H9 (cell line): ENCODE results near the gene TRABD. TPM values are rescaled to one million over a fixed set of nuclear protein-coding genes. Genes with fewer than 3 reads are reported as not detected.

Source experiments
- DNase-seq: peaks from one replicate; pipeline ENCODE4 v3.0.0-alpha.2; 2017
- H2AFZ ChIP-seq: one replicate; pipeline ENCODE4 v1.6.1; 2013; ENCODE audit warnings: mild to moderate bottlenecking, low read length, control low read depth, moderate library complexity
- H2AK5ac ChIP-seq: 2 replicates; pipeline ENCODE4 v1.6.1; 2013; ENCODE audit warnings: low read length, control low read depth, mixed read lengths; ENCODE audit not compliant: insufficient read length
- H2BK120ac ChIP-seq: one replicate; pipeline ENCODE4 v1.6.1; 2013; ENCODE audit warnings: low read depth, mild to moderate bottlenecking, low read length, control low read depth, inconsistent platforms; ENCODE audit not compliant: poor library complexity, severe bottlenecking
- H2BK12ac ChIP-seq: 2 replicates; pipeline ENCODE4 v1.6.1; 2013; ENCODE audit warnings: low read length, control low read depth, mixed read lengths, low read depth; ENCODE audit not compliant: insufficient read length
- H2BK15ac ChIP-seq: 2 replicates; pipeline ENCODE4 v1.6.1; 2013; ENCODE audit warnings: low read depth, low read length, control low read depth
- H2BK20ac ChIP-seq: one replicate; pipeline ENCODE4 v1.6.1; 2013; ENCODE audit warnings: low read depth, mild to moderate bottlenecking, low read length, control low read depth, inconsistent platforms; ENCODE audit not compliant: poor library complexity, severe bottlenecking
- H2BK5ac ChIP-seq: 2 replicates; pipeline ENCODE4 v1.6.1; 2013; ENCODE audit warnings: low read length, control low read depth, mixed read lengths; ENCODE audit not compliant: insufficient read length
- H3K14ac ChIP-seq: 2 replicates; pipeline ENCODE4 v1.6.1; 2013; ENCODE audit warnings: low read length, control low read depth; ENCODE audit not compliant: insufficient read depth
- H3K18ac ChIP-seq: 2 replicates; pipeline ENCODE4 v1.6.1; 2013; ENCODE audit warnings: low read depth, mild to moderate bottlenecking, mixed read lengths, low read length, control low read depth; ENCODE audit not compliant: insufficient read length
- H3K23ac ChIP-seq: 2 replicates; pipeline ENCODE4 v1.6.1; 2013; ENCODE audit warnings: low read length, control low read depth, mixed read lengths, low read depth; ENCODE audit not compliant: insufficient read length
- H3K23me2 ChIP-seq: 2 replicates; pipeline ENCODE4 v1.6.1; 2013; ENCODE audit warnings: low read depth, mild to moderate bottlenecking, mixed read lengths, low read length, control low read depth; ENCODE audit not compliant: insufficient read length, poor library complexity, severe bottlenecking
- H3K27ac ChIP-seq: 2 replicates; pipeline ENCODE4 v1.5.1; 2013; ENCODE audit warnings: low read length, control low read depth, mixed read lengths, low read depth; ENCODE audit not compliant: insufficient read length
- H3K27me3 ChIP-seq: 2 replicates; pipeline ENCODE4 v1.6.1; 2013; ENCODE audit warnings: low read length, control low read depth, inconsistent platforms; ENCODE audit not compliant: insufficient read depth
- H3K4ac ChIP-seq: 2 replicates; pipeline ENCODE4 v1.6.1; 2013; ENCODE audit warnings: low read depth, mild to moderate bottlenecking, control low read depth, inconsistent platforms, low read length, moderate library complexity
- H3K4me1 ChIP-seq: 2 replicates; pipeline ENCODE4 v1.6.1; 2013; ENCODE audit warnings: low read length, control low read depth, inconsistent platforms; ENCODE audit not compliant: insufficient read depth
- H3K4me2 ChIP-seq: 2 replicates; pipeline ENCODE4 v1.6.1; 2013; ENCODE audit warnings: low read length, control low read depth, mixed read lengths; ENCODE audit not compliant: insufficient read length, insufficient read depth
- H3K56ac ChIP-seq: 2 replicates; pipeline ENCODE4 v1.6.1; 2013; ENCODE audit warnings: low read depth, mild to moderate bottlenecking, mixed read lengths, low read length, control low read depth; ENCODE audit not compliant: insufficient read length
- H3K79me1 ChIP-seq: 2 replicates; pipeline ENCODE4 v1.6.1; 2013; ENCODE audit warnings: low read depth, mild to moderate bottlenecking, moderate library complexity, low read length, control low read depth, inconsistent platforms; ENCODE audit not compliant: insufficient read depth, poor library complexity, severe bottlenecking
- H3K79me2 ChIP-seq: 2 replicates; pipeline ENCODE4 v1.6.1; 2013; ENCODE audit warnings: low read length, control low read depth, inconsistent platforms; ENCODE audit not compliant: insufficient read depth
- H3K9ac ChIP-seq: 2 replicates; pipeline ENCODE4 v1.6.1; 2013; ENCODE audit warnings: low read length, control low read depth, mixed read lengths; ENCODE audit not compliant: insufficient read length; ENCODE audit errors: extremely low read depth
- H3K9me3 ChIP-seq: one replicate; pipeline ENCODE4 v1.6.1; 2013; ENCODE audit warnings: low read depth, low read length, inconsistent platforms; ENCODE audit not compliant: control insufficient read depth
- H3T11ph ChIP-seq: one replicate; pipeline ENCODE4 v1.6.1; 2013; ENCODE audit warnings: mild to moderate bottlenecking, low read length, control low read depth, inconsistent platforms
- H4K20me1 ChIP-seq: one replicate; pipeline ENCODE4 v1.6.1; 2013; ENCODE audit not compliant: control insufficient read depth, insufficient read length, insufficient read depth
- H4K5ac ChIP-seq: 2 replicates; pipeline ENCODE4 v1.6.1; 2013; ENCODE audit warnings: low read depth, mild to moderate bottlenecking, mixed read lengths, low read length, control low read depth; ENCODE audit not compliant: insufficient read length
- H4K8ac ChIP-seq: replicated peaks from 2 replicates; pipeline ENCODE4 v1.6.1; 2013; ENCODE audit warnings: low read length, control low read depth, mixed read lengths, low read depth; ENCODE audit not compliant: insufficient read length
- H4K91ac ChIP-seq: 2 replicates; pipeline ENCODE4 v1.6.1; 2013; ENCODE audit warnings: low read depth, mild to moderate bottlenecking, moderate library complexity, mixed read lengths, low read length, control low read depth; ENCODE audit not compliant: insufficient read length
- H3K27ac Mint-ChIP-seq, 3 experiments: 2 replicates in 2 of 3; 3 replicates in 1 of 3; pipeline ENCODE4 v1.8.0; 2020 to 2021; ENCODE audit warnings: mixed read lengths in 3 of 3, mild to moderate bottlenecking in 1 of 3, moderate library complexity in 1 of 3
- H3K27me3 Mint-ChIP-seq: 2 replicates; pipeline ENCODE4 v1.8.0; 2021; ENCODE audit warnings: low read depth, mild to moderate bottlenecking, moderate library complexity, mixed read lengths
- H3K36me3 Mint-ChIP-seq, 3 experiments: 2 replicates in 2 of 3; 3 replicates in 1 of 3; pipeline ENCODE4 v1.8.0; 2020 to 2021; ENCODE audit warnings: low read depth in 3 of 3, mixed read lengths in 3 of 3; ENCODE audit not compliant: insufficient read depth in 1 of 3
- H3K4me1 Mint-ChIP-seq, 2 experiments: 2 replicates each; pipeline ENCODE4 v1.8.0; 2020; ENCODE audit warnings: mixed read lengths in 2 of 2
- H3K4me3 Mint-ChIP-seq, 2 experiments: 2 replicates in 1 of 2; 3 replicates in 1 of 2; pipeline ENCODE4 v1.8.0; 2020 to 2021; ENCODE audit warnings: mild to moderate bottlenecking in 2 of 2, mixed read lengths in 2 of 2, moderate library complexity in 1 of 2
- H3K9me3 Mint-ChIP-seq, 2 experiments: 2 replicates in 1 of 2; 3 replicates in 1 of 2; pipeline ENCODE4 v1.8.0; 2020; ENCODE audit warnings: mild to moderate bottlenecking in 2 of 2, mixed read lengths in 2 of 2, moderate library complexity in 1 of 2
- whole genome bisulfite sequencing: extraction: QIAGEN DNeasy Blood & Tissue Kit; methylation state at CpG from one replicate; pipeline ENCODE4 v1.1.7; 2013; ENCODE audit warnings: missing lambda C conversion rate, low lambda C conversion rate, mixed read lengths; ENCODE audit not compliant: insufficient read length; ENCODE audit errors: extremely low coverage; 5-methylcytosine and 5-hydroxymethylcytosine counted together
- total RNA-seq: library from RNA; stranded (reverse); gene quantifications from 2 replicates; pipeline ENCODE4 v1.2.1, GENCODE V29; 2021
- TF ChIP-seq, protein P1 (sequence below): fragments of 200-600 bp; sonication (generic); conservative IDR thresholded peaks from 3 replicates; pipeline ENCODE4 v1.8.0; 2021; ENCODE audit warnings: antibody characterized with exemption, mild to moderate bottlenecking

Gene TRABD
- total RNA-seq, 1 experiment from 2014 or later = 47.8 TPM

DNA sequence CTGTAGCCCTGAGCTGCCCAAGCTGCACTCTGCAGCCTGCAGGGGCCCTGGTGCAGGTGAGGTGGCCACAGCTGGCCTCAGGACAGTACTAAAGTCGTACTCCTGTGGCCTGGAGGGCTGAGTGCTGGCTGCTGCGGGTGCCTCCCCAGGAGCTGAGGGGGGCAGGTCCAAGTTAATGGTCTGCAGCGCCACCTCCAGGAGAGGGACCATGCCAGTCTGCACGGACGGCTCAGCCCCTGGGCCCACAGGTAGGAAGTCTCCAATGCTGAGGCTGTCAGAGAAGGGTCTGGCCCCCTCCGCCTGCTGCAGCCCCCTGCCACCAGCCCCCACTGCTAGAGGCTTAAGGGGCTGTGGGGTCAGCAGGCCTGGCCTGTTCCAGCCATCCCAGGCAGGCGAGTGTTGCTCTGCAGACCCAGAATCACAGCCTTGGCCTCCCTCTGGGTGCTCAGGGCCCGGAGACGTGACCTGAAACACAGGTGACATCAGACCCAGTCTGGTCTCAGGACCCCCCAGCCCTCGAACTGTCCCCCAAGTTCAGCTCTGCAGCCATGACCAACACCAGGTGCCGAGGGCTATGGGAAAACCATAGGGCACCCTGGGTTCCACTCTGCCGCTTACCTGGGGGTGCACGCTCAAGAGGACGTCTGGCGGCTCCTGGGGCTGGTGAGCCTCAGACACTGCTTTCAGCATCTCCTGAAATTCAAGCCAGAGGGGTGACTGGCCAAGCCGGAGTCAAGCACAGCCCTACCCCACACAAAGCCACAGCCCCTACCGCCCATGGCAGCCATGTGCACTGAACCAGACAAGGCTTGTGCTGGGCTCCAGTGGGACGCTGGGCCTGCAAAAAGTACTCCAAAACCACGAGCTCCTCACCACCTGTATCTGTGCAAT is 35.9 kb downstream of the TRABD start:
- H2BK120ac ChIP-seq = no peak overlapping the region
- H3K4me1 ChIP-seq = no peaks in the 10 kb centered on the region
- no peak for DNase-seq
- Mint-ChIP-seq H3K9me3 (no peaks in the 10 kb centered on the region), H3K4me1 (peaks cover 5 to 9% of the 10 kb centered on the region in 2 experiments), H3K36me3 (peaks cover 17 to 67% (median 59%) of the 10 kb centered on the region in 3 experiments), H3K27me3 (no peaks in the 10 kb centered on the region), H3K4me3 (no peak overlapping the region), H3K27ac (peak overlapping the region in 1 of 3 experiments; percentile 35; a peak in 1 of 7 replicates)
- no peak overlapping the region for H2AFZ ChIP-seq
- H4K8ac ChIP-seq = no peak overlapping the region
- no peaks in the 10 kb centered on the region for H3K79me2 ChIP-seq
- H2BK15ac ChIP-seq = no peak overlapping the region
- H3K9ac ChIP-seq = no peak overlapping the region
- H3K4ac ChIP-seq = no peak overlapping the region
- TF ChIP-seq, protein P1, sequence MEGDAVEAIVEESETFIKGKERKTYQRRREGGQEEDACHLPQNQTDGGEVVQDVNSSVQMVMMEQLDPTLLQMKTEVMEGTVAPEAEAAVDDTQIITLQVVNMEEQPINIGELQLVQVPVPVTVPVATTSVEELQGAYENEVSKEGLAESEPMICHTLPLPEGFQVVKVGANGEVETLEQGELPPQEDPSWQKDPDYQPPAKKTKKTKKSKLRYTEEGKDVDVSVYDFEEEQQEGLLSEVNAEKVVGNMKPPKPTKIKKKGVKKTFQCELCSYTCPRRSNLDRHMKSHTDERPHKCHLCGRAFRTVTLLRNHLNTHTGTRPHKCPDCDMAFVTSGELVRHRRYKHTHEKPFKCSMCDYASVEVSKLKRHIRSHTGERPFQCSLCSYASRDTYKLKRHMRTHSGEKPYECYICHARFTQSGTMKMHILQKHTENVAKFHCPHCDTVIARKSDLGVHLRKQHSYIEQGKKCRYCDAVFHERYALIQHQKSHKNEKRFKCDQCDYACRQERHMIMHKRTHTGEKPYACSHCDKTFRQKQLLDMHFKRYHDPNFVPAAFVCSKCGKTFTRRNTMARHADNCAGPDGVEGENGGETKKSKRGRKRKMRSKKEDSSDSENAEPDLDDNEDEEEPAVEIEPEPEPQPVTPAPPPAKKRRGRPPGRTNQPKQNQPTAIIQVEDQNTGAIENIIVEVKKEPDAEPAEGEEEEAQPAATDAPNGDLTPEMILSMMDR = peak; percentile 47
- H3K27me3 ChIP-seq = no peaks in the 10 kb centered on the region
- H3K23ac ChIP-seq = no peak overlapping the region
- H3K9me3 ChIP-seq = no peaks in the 10 kb centered on the region
- H2BK20ac ChIP-seq = no peak overlapping the region
- no CpG with 5 or more reads among the region's 19 CpGs for WGBS
- H3K27ac ChIP-seq = no peak overlapping the region
- no peak overlapping the region for H3T11ph ChIP-seq
- peaks cover 3% of the 10 kb centered on the region for H4K20me1 ChIP-seq
- H2BK5ac ChIP-seq = no peak overlapping the region
- H3K56ac ChIP-seq = no peak overlapping the region
- no peak overlapping the region for H2AK5ac ChIP-seq
- no peak overlapping the region for H3K4me2 ChIP-seq
- H3K14ac ChIP-seq = no peak overlapping the region
- H4K91ac ChIP-seq = no peak overlapping the region
- H3K79me1 ChIP-seq = no peaks in the 10 kb centered on the region
- H4K5ac ChIP-seq = no peak overlapping the region
- H2BK12ac ChIP-seq = no peak overlapping the region
- H3K23me2 ChIP-seq = no peaks in the 10 kb centered on the region
- no peak overlapping the region for H3K18ac ChIP-seq
